HL-60 (cell line): ENCODE results near the gene TAOK3.

Experiments used
- DNase-seq, 2 experiments: peaks; one replicate each; pipeline ENCODE4 v3.0.0-alpha.2; 2010 to 2020; ENCODE audit warnings: low read depth in 1 of 2, low spot score in 1 of 2
- H3K27ac ChIP-seq: fragments of 250-450 bp; sonication (Bioruptor Pico); replicated peaks from 2 replicates; pipeline ENCODE4 v1.5.1; 2020; ENCODE audit warnings: mild to moderate bottlenecking, moderate library complexity
- H3K27me3 ChIP-seq: fragments of 250-450 bp; sonication (Bioruptor Pico); 2 replicates; pipeline ENCODE4 v1.5.1; 2021; ENCODE audit warnings: mild to moderate bottlenecking, moderate library complexity; ENCODE audit not compliant: insufficient read depth, poor library complexity, severe bottlenecking
- H3K4me3 ChIP-seq: replicated peaks from 2 replicates; pipeline ENCODE4 v1.5.1; 2011; ENCODE audit warnings: mild to moderate bottlenecking, control low read depth, low read length; ENCODE audit not compliant: insufficient read depth
- CTCF ChIP-seq: IDR thresholded peaks from one replicate; pipeline ENCODE4 v1.5.1; 2011; ENCODE audit warnings: low read length, control low read depth, inconsistent platforms; ENCODE audit not compliant: insufficient read depth
- GABPA ChIP-seq: IDR thresholded peaks from 2 replicates; pipeline ENCODE4 v1.6.1; 2012; ENCODE audit warnings: low read depth
- POLR2AphosphoS5 ChIP-seq: IDR thresholded peaks from 2 replicates; pipeline ENCODE4 v1.6.1; 2012; ENCODE audit warnings: low read depth
- REST ChIP-seq: IDR thresholded peaks from 2 replicates; pipeline ENCODE4 v1.6.1; 2012; ENCODE audit warnings: low read depth; ENCODE audit not compliant: insufficient replicate concordance
- SPI1 ChIP-seq: IDR thresholded peaks from 2 replicates; pipeline ENCODE4 v1.6.1; 2012; ENCODE audit warnings: low read depth, mild to moderate bottlenecking, borderline replicate concordance

The TAOK3 gene

GRCh38 chr12:118376089-118377020, 3.6 kb upstream of the TAOK3 start, which contains the start of gene SUDS3:
TSS of gene SUDS3 (plus strand) at chr12:118376555. CDS start at chr12:118376692, 137 bp downstream.
- Histone ChIP-seq H3K4me3 (peak within 1 kb of the TSS; percentile 76), H3K27ac (peak within 1 kb of the TSS; percentile 97), H3K27me3 (no peaks in the 10 kb centered on the region)
- peak; percentile 66 to 90 for DNase-seq
- TF ChIP-seq GABPA: 0 out of 2 replicates have a peak, but pooled peaks have one; percentile 36
- TF ChIP-seq SPI1: no peak
- peak; percentile 95 for TF ChIP-seq CTCF

GRCh38 chr12:118375348-118375747, 2.6 kb upstream of the TAOK3 start:
- Histone ChIP-seq H3K4me3 (no peak overlapping the region), H3K27me3 (no peaks in the 10 kb centered on the region), H3K27ac (no peak overlapping the region)
- no peak for DNase-seq
- TF ChIP-seq SPI1 (no peak), REST (no peak), GABPA (no peak), POLR2AphosphoS5 (no peak), CTCF (no peak)

- TF ChIP-seq CTCF (no peak), GABPA (no peak), REST (no peak), POLR2AphosphoS5 (no peak), SPI1 (no peak)
- Histone ChIP-seq H3K4me3 (no peak overlapping the region), H3K27ac (no peak overlapping the region), H3K27me3 (no peaks in the 10 kb centered on the region)
- no peak for DNase-seq
These were observed 2.2 kb upstream of the TAOK3 start for GRCh38 chr12:118374909-118375308.
